ENCODE measurements around the gene MTMR12. TPM values are rescaled to one million over a fixed set of nuclear protein-coding genes. Genes with fewer than 3 reads are reported as not detected.

The MTMR12 gene
- total and polyA plus RNA-seq, 2 of the 13 experiments (the other 11 are each of a cell fraction or from before 2014, with no cell fraction given): 23.4 to 36.6 TPM

GRCh38 chr5:32202394-32202793 lies 110.3 kb downstream of the MTMR12 start (continued):
- TF ChIP-seq ZHX2 (IDR thresholded peaks at IDR 0.05; ENCODE audit: low read depth) (no peak), ZHX2 (CRISPR knock-in tag; IDR thresholded peaks at IDR 0.05; ENCODE audit: borderline replicate concordance) (no peak), NR2F2 (IDR thresholded peaks at IDR 0.05; ENCODE audit: borderline replicate concordance, low read depth) (no peak), SIN3B (IDR thresholded peaks at IDR 0.05; ENCODE audit: low read length) (no peak), CREB1 (IDR thresholded peaks at IDR 0.05) (no peak), CREB1 (CRISPR knock-in tag; IDR thresholded peaks at IDR 0.05) (no peak)

- no peaks in the 10 kb centered on the region for H3K27me3 ChIP-seq (ENCODE audit: control insufficient read depth in 1 of 2, insufficient read depth in 2 of 2, low read length in 2 of 2)
- no peaks in the 10 kb centered on the region for H3K36me3 ChIP-seq (replicated peaks in 1 of 2; ENCODE audit: control insufficient read depth in 1 of 2, insufficient read depth in 2 of 2, low read length in 2 of 2)
- intact Hi-C loops (cut with micrococcal nuclease; ENCODE audit: unreplicated experiment) (no loop called here), in situ Hi-C loops (cut with HindIII; ENCODE audit: extremely low pct_ligation_motif_present, low pct_unique_long_range_greater_than_20kb) (no loop called here)
- BruUV-seq (replicated peaks): no TSS peak
- H3K79me2 ChIP-seq (ENCODE audit: insufficient read depth, low read length): no peaks in the 10 kb centered on the region
- ATAC-seq (peak; percentile 38; the same call in 2 of the 3 replicates), DNase-seq (ENCODE audit: low spot score) (peak; percentile 71), FAIRE-seq (peak; percentile 4)
- peaks cover 47% of the 10 kb centered on the region for H3K4me1 ChIP-seq (ENCODE audit: insufficient read depth, low read length)
- ChIA-PET CTCF (ENCODE audit: low intra/inter-chr PET ratio, low total read pairs) (no interaction called here), POLR2A (no interaction called here)
- H3K4me2 ChIP-seq (ENCODE audit: low read depth, low read length): peak overlapping the region; percentile 28
- no peak overlapping the region for H3K27ac ChIP-seq (ENCODE audit: extremely low read length, insufficient read depth, low read length)
- no peaks in the 10 kb centered on the region for H3K9me3 ChIP-seq (ENCODE audit: low read length)
- no peak overlapping the region for H2AFZ ChIP-seq (ENCODE audit: low read length)
- no peak overlapping the region for H3K4me3 ChIP-seq (replicated peaks in 1 of 3; ENCODE audit: insufficient read depth in 1 of 3, low read depth in 2 of 3, low read length in 3 of 3)
- WGBS (ENCODE audit: low lambda C conversion rate): 32% methylated on average over 3 of the region's 3 CpGs
- H4K20me1 ChIP-seq (ENCODE audit: insufficient read depth, low read length): no peaks in the 10 kb centered on the region
- H3K9ac ChIP-seq (ENCODE audit: insufficient read depth, low read depth, low read length): no peak overlapping the region
- TF ChIP-seq TBP (CRISPR knock-in tag; IDR thresholded peaks at IDR 0.05) (no peak), ARID4A (CRISPR knock-in tag; IDR thresholded peaks at IDR 0.05; ENCODE audit: borderline replicate concordance) (no peak), SOX13 (IDR thresholded peaks at IDR 0.05) (no peak), SOX13 (CRISPR knock-in tag; conservative IDR thresholded peaks at IDR 0.05 in 1 of 2, IDR thresholded peaks at IDR 0.05 in 1 of 2) (peak in 1 of 2 experiments; percentile 64; a peak in 1 of 4 replicates), NCOA2 (CRISPR knock-in tag; IDR thresholded peaks at IDR 0.05) (peak; percentile 40; the same call in 1 of the 2 replicates), DNMT3B (CRISPR knock-in tag; conservative IDR thresholded peaks at IDR 0.05) (no peak), GFI1 (CRISPR knock-in tag; IDR thresholded peaks at IDR 0.05; ENCODE audit: borderline replicate concordance) (peak; percentile 96)
Observed at GRCh38 chr5:32201122-32201753, 111.5 kb downstream of the MTMR12 start.

Measured in HepG2 (cell line).